Astrocyte (in vitro differentiated cells and primary cell): ENCODE results near the gene ADAMTS17. TPM values are rescaled to one million over a fixed set of nuclear protein-coding genes. Genes with fewer than 3 reads are reported as not detected.

Source experiments
- DNase-seq: peaks from one replicate; pipeline ENCODE4 v3.0.0-alpha.2; 2010; ENCODE audit warnings: low read depth
- FAIRE-seq: peaks from 2 replicates; lab custom pipeline; 2011; peaks lifted over from hg19 to GRCh38; lab: Jason Lieb, UNC
- H2AFZ ChIP-seq: 2 replicates; pipeline ENCODE4 v1.6.0; 2012; ENCODE audit warnings: low read depth, low read length, inconsistent platforms
- H3K27ac ChIP-seq: 2 replicates; pipeline ENCODE4 v1.5.1; 2011; ENCODE audit warnings: low read depth, low read length, inconsistent platforms
- H3K27me3 ChIP-seq: 2 replicates; pipeline ENCODE4 v1.6.0; 2011; ENCODE audit warnings: low read length, inconsistent platforms; ENCODE audit not compliant: insufficient read depth
- H3K36me3 ChIP-seq: 2 replicates; pipeline ENCODE4 v1.5.1; 2011; ENCODE audit warnings: low read length, inconsistent platforms; ENCODE audit not compliant: insufficient read depth
- H3K4me1 ChIP-seq: 2 replicates; pipeline ENCODE4 v1.5.1; 2011; ENCODE audit warnings: low read length, inconsistent platforms; ENCODE audit not compliant: insufficient read depth
- H3K4me2 ChIP-seq: 2 replicates; pipeline ENCODE4 v1.6.0; 2012; ENCODE audit warnings: low read length, inconsistent platforms
- H3K4me3 ChIP-seq: 2 replicates; pipeline ENCODE4 v1.5.1; 2011; ENCODE audit warnings: low read depth, mild to moderate bottlenecking, low read length, inconsistent platforms; ENCODE audit not compliant: insufficient read depth
- H3K79me2 ChIP-seq: 2 replicates; pipeline ENCODE4 v1.6.0; 2012; ENCODE audit warnings: mild to moderate bottlenecking, low read length, inconsistent platforms; ENCODE audit not compliant: insufficient read depth
- H3K9ac ChIP-seq: 2 replicates; pipeline ENCODE4 v1.6.0; 2012; ENCODE audit warnings: mild to moderate bottlenecking, low read length, inconsistent platforms
- H3K9me3 ChIP-seq: 2 replicates; pipeline ENCODE4 v1.5.1; 2012; ENCODE audit warnings: low read depth, mild to moderate bottlenecking, low read length, inconsistent platforms; ENCODE audit not compliant: insufficient read depth
- H4K20me1 ChIP-seq: 2 replicates; pipeline ENCODE4 v1.6.0; 2012; ENCODE audit warnings: low read length, inconsistent platforms; ENCODE audit not compliant: insufficient read depth
- H3K27ac Mint-ChIP-seq: one replicate; pipeline ENCODE4 v1.8.0; 2021; ENCODE audit warnings: mild to moderate bottlenecking, mixed read lengths; ENCODE audit not compliant: unreplicated experiment
- H3K27me3 Mint-ChIP-seq: one replicate; pipeline ENCODE4 v1.8.0; 2021; ENCODE audit warnings: low read depth, mixed read lengths; ENCODE audit not compliant: unreplicated experiment
- H3K36me3 Mint-ChIP-seq: one replicate; pipeline ENCODE4 v1.8.0; 2021; ENCODE audit warnings: low read depth, mixed read lengths; ENCODE audit not compliant: unreplicated experiment
- H3K4me1 Mint-ChIP-seq: one replicate; pipeline ENCODE4 v1.8.0; 2021; ENCODE audit warnings: low read depth, mixed read lengths; ENCODE audit not compliant: unreplicated experiment
- H3K4me3 Mint-ChIP-seq: one replicate; pipeline ENCODE4 v1.8.0; 2021; ENCODE audit warnings: mild to moderate bottlenecking, moderate library complexity, mixed read lengths; ENCODE audit not compliant: unreplicated experiment
- H3K9me3 Mint-ChIP-seq: one replicate; pipeline ENCODE4 v1.8.0; 2021; ENCODE audit warnings: mild to moderate bottlenecking, mixed read lengths; ENCODE audit not compliant: unreplicated experiment
- CTCF ChIP-seq: IDR thresholded peaks from 2 replicates; pipeline ENCODE4 v1.5.1; 2011; ENCODE audit warnings: low read depth, mild to moderate bottlenecking, inconsistent platforms, low read length, moderate library complexity; ENCODE audit not compliant: insufficient read depth
- EZH2 ChIP-seq: IDR thresholded peaks from 2 replicates; pipeline ENCODE4 v1.6.1; 2012; ENCODE audit warnings: mild to moderate bottlenecking, low read length, inconsistent platforms; ENCODE audit not compliant: insufficient read depth
- total RNA-seq: library from RNA; stranded (reverse); gene quantifications from 2 replicates; pipeline ENCODE4 v1.2.1, GENCODE V29; 2021

ADAMTS17 gene
- total RNA-seq, 1 donor from 2014 or later = 0.27 TPM

GRCh38 chr15:100120111-100120510 lies 221.7 kb downstream of the ADAMTS17 start:
- no peaks in the 10 kb centered on the region for H3K27me3 ChIP-seq
- H3K27ac Mint-ChIP-seq = no peak overlapping the region
- FAIRE-seq = no peak

GRCh38 chr15:100118546-100118945 lies 223.2 kb downstream of the ADAMTS17 start:
- Histone ChIP-seq H3K4me1 (peaks cover 24% of the 10 kb centered on the region), H3K27ac (no peak overlapping the region), H3K36me3 (no peaks in the 10 kb centered on the region), H3K9ac (no peak overlapping the region), H3K4me2 (no peak overlapping the region), H2AFZ (no peak overlapping the region), H3K27me3 (no peaks in the 10 kb centered on the region), H4K20me1 (no peaks in the 10 kb centered on the region), H3K79me2 (no peaks in the 10 kb centered on the region), H3K4me3 (no peak overlapping the region), H3K9me3 (peaks cover 7% of the 10 kb centered on the region)
- Mint-ChIP-seq H3K9me3 (peaks cover 41% of the 10 kb centered on the region), H3K4me3 (no peak overlapping the region), H3K27me3 (peaks cover 7% of the 10 kb centered on the region), H3K4me1 (peaks cover 18% of the 10 kb centered on the region), H3K27ac (no peak overlapping the region), H3K36me3 (peaks cover 3% of the 10 kb centered on the region)
- no peak for DNase-seq
- TF ChIP-seq CTCF (no peak), EZH2 (no peak)
- FAIRE-seq = no peak

More at GRCh38 chr15:100120111-100120510, 221.7 kb downstream of the ADAMTS17 start:
- Mint-ChIP-seq H3K4me3 (no peak overlapping the region), H3K27me3 (peaks cover 15% of the 10 kb centered on the region), H3K9me3 (peaks cover 39% of the 10 kb centered on the region), H3K4me1 (peaks cover 7% of the 10 kb centered on the region), H3K36me3 (peaks cover 3% of the 10 kb centered on the region)
- H3K36me3 ChIP-seq = no peaks in the 10 kb centered on the region
- H3K79me2 ChIP-seq = no peaks in the 10 kb centered on the region
- peaks cover 12% of the 10 kb centered on the region for H3K4me1 ChIP-seq
- H3K9me3 ChIP-seq = peaks cover 7% of the 10 kb centered on the region
- H4K20me1 ChIP-seq = no peaks in the 10 kb centered on the region
- no peak overlapping the region for H3K27ac ChIP-seq
- H3K4me2 ChIP-seq = no peak overlapping the region
- DNase-seq = no peak
- H2AFZ ChIP-seq = no peak overlapping the region
- no peak overlapping the region for H3K4me3 ChIP-seq
- no peak overlapping the region for H3K9ac ChIP-seq
- TF ChIP-seq CTCF (no peak), EZH2 (no peak)

GRCh38 chr15:100116416-100117190 lies 225.2 kb downstream of the ADAMTS17 start:
- DNase-seq = no peak
- FAIRE-seq = no peak
- Histone ChIP-seq H3K36me3 (no peaks in the 10 kb centered on the region), H3K79me2 (no peaks in the 10 kb centered on the region), H2AFZ (no peak overlapping the region), H3K4me2 (no peak overlapping the region), H3K9me3 (peaks cover under 1% of the 10 kb centered on the region), H3K4me1 (peaks cover 35% of the 10 kb centered on the region), H3K9ac (no peak overlapping the region), H3K27ac (no peak overlapping the region), H3K4me3 (no peak overlapping the region), H4K20me1 (no peaks in the 10 kb centered on the region), H3K27me3 (no peaks in the 10 kb centered on the region)
- TF ChIP-seq EZH2 = no peak
- no peak for TF ChIP-seq CTCF
- Mint-ChIP-seq H3K27me3 (peaks cover 4% of the 10 kb centered on the region), H3K9me3 (peaks cover 29% of the 10 kb centered on the region), H3K27ac (no peak overlapping the region), H3K36me3 (peaks cover 6% of the 10 kb centered on the region), H3K4me1 (peaks cover 30% of the 10 kb centered on the region), H3K4me3 (no peak overlapping the region)
